Body of pancreas (tissue), 4 donors: ENCODE results near the gene CCDC33. TPM values are rescaled to one million over a fixed set of nuclear protein-coding genes. Genes with fewer than 3 reads are reported as not detected.

Experiments used
- ATAC-seq: fragments of 150-250 bp; one replicate; pipeline ENCODE4 v1.9.1; 2016
- DNase-seq, 4 donors: peaks; one replicate each; pipeline ENCODE4 v3.0.0-alpha.2; 2019
- H3K27ac ChIP-seq, 4 donors: fragments of 200-600 bp; sonication (generic); 1 replicate in 3 of 4; 2 replicates in 1 of 4; pipeline versions ENCODE4 v1.5.1 to v1.6.1; 2016 to 2019; ENCODE audit warnings: mild to moderate bottlenecking in 1 of 4, mixed read lengths in 1 of 4, moderate library complexity in 1 of 4
- H3K27me3 ChIP-seq, 2 donors: fragments of 200-600 bp; sonication (generic); one replicate each; pipeline ENCODE4 v1.6.0; 2016; ENCODE audit warnings: mild to moderate bottlenecking in 1 of 2
- H3K36me3 ChIP-seq, 2 donors: fragments of 200-600 bp; sonication (generic); replicated peaks in 1 of 2; 2 replicates each; pipeline ENCODE4 v1.5.1; 2016; ENCODE audit warnings: low read depth in 2 of 2; ENCODE audit not compliant: insufficient read depth in 1 of 2
- H3K4me1 ChIP-seq: fragments of 200-600 bp; sonication (generic); one replicate; pipeline ENCODE4 v1.6.0; 2016
- H3K4me3 ChIP-seq, 2 donors: fragments of 200-600 bp; sonication (generic); 1 replicate in 1 of 2; 2 replicates in 1 of 2; pipeline ENCODE4 v1.5.1; 2016 to 2019
- H3K9me3 ChIP-seq, 3 donors: fragments of 200-600 bp; sonication (generic); 1 replicate in 2 of 3; 2 replicates in 1 of 3; pipeline ENCODE4 v1.5.1; 2016
- CTCF ChIP-seq, 7 experiments: fragments of 450-650 bp in 4 of 7; fragments of 200-600 bp in 3 of 7; sonication (generic) in 3 of 7; IDR thresholded peaks; one replicate each; pipeline ENCODE4 v1.5.1; 2016 to 2019; ENCODE audit warnings: antibody characterized with exemption in 7 of 7
- POLR2A ChIP-seq, 3 donors: fragments of 450-650 bp; IDR thresholded peaks; one replicate each; pipeline ENCODE4 v1.6.1; 2016; ENCODE audit warnings: antibody characterized with exemption in 3 of 3, mild to moderate bottlenecking in 2 of 3
- WGBS, 2 donors: methylation state at CpG; one replicate each; pipeline ENCODE4 v1.1.5; 2017; 5-methylcytosine and 5-hydroxymethylcytosine counted together
- intact Hi-C: fragments of 100-400 bp; cut with DNase I; formaldehyde crosslinking; loops from one replicate; pipeline ENCODE4 v1.15.1; 2023
- total RNA-seq, 2 donors: library from RNA; depleted of rRNA; stranded (reverse); fragments of >200 nt; gene quantifications; one replicate each; pipeline ENCODE4 v1.1.0, GENCODE V29; 2016

The CCDC33 gene
- total RNA-seq, 2 donors from 2014 or later, result not detected

- ATAC-seq, result peak; percentile 17
- intact Hi-C loops, result no loop called here
These were observed 14.5 kb upstream of the CCDC33 start for GRCh38 chr15:74221399-74222239.

GRCh38 chr15:74222240-74223119 is 13.6 kb upstream of the CCDC33 start:
- intact Hi-C loops, result no loop called here
- peak; percentile 20 for ATAC-seq
- Histone ChIP-seq H3K27me3 (no peaks in the 10 kb centered on the region), H3K9me3 (no peaks in the 10 kb centered on the region), H3K4me1 (peaks cover 11% of the 10 kb centered on the region), H3K4me3 (no peak overlapping the region), H3K27ac (peak overlapping the region in 2 of 4 donors; percentile 8 to 55), H3K36me3 (no peaks in the 10 kb centered on the region)
- DNase-seq, result no peak
- 20 to 21% methylated on average over 23 to 25 of the region's 25 CpGs for WGBS, 2 donors
- TF ChIP-seq POLR2A (IDR thresholded peaks at IDR 0.05) (no peak), CTCF (IDR thresholded peaks at IDR 0.05) (no peak)

More at GRCh38 chr15:74221399-74222239, 14.5 kb upstream of the CCDC33 start:
- no peak for DNase-seq
- Histone ChIP-seq H3K4me1 (peaks cover 11% of the 10 kb centered on the region), H3K27me3 (no peaks in the 10 kb centered on the region), H3K36me3 (no peaks in the 10 kb centered on the region), H3K27ac (peak overlapping the region in 2 of 4 donors; percentile 8 to 55), H3K9me3 (no peaks in the 10 kb centered on the region), H3K4me3 (no peak overlapping the region)
- 9 to 21% methylated on average over 12 of the region's 12 CpGs for WGBS, 2 donors
- TF ChIP-seq CTCF (IDR thresholded peaks at IDR 0.05), result no peak
- no peak for TF ChIP-seq POLR2A (IDR thresholded peaks at IDR 0.05)

- H3K9me3 ChIP-seq, result no peaks in the 10 kb centered on the region
- no peaks in the 10 kb centered on the region for H3K36me3 ChIP-seq
- TF ChIP-seq POLR2A (IDR thresholded peaks at IDR 0.05) (no peak), CTCF (IDR thresholded peaks at IDR 0.05) (no peak)
These were observed 10.2 kb upstream of the CCDC33 start for GRCh38 chr15:74225928-74226327.

GRCh38 chr15:74226761-74227540 is 9.2 kb upstream of the CCDC33 start:
- ATAC-seq, result no peak
- no peaks in the 10 kb centered on the region for H3K27me3 ChIP-seq
- 71 to 79% methylated on average over 9 of the region's 10 CpGs for WGBS, 2 donors
- H3K4me1 ChIP-seq, result peaks cover 13% of the 10 kb centered on the region
- intact Hi-C loops, result no loop called here
- H3K9me3 ChIP-seq, result no peaks in the 10 kb centered on the region
- TF ChIP-seq POLR2A (IDR thresholded peaks at IDR 0.05), result no peak
- no peak for TF ChIP-seq CTCF (IDR thresholded peaks at IDR 0.05)
- no peaks in the 10 kb centered on the region for H3K36me3 ChIP-seq
- no peak for DNase-seq
- H3K27ac ChIP-seq, result no peak overlapping the region
- no peak overlapping the region for H3K4me3 ChIP-seq

More at GRCh38 chr15:74225928-74226327, 10.2 kb upstream of the CCDC33 start:
- ATAC-seq (no peak), DNase-seq (no peak)
- Histone ChIP-seq H3K4me1 (peaks cover 17% of the 10 kb centered on the region), H3K4me3 (no peak overlapping the region), H3K27ac (no peak overlapping the region), H3K27me3 (no peaks in the 10 kb centered on the region)
- 55 to 71% methylated on average over 2 to 5 of the region's 5 CpGs for WGBS, 2 donors
- intact Hi-C loops, result no loop called here
